KG1 (cell line): ENCODE measurements around the gene CHSY3.
"Not testable (repeated sequence)": the region's sequence is repeated elsewhere in the genome, so short reads cannot be mapped to it uniquely, and the experiment has no call there.

Experiments
- DNase-seq: peaks from one replicate; lab custom pipeline; 2025; lab: John Stamatoyannopoulos, UW

Gene CHSY3

DNA sequence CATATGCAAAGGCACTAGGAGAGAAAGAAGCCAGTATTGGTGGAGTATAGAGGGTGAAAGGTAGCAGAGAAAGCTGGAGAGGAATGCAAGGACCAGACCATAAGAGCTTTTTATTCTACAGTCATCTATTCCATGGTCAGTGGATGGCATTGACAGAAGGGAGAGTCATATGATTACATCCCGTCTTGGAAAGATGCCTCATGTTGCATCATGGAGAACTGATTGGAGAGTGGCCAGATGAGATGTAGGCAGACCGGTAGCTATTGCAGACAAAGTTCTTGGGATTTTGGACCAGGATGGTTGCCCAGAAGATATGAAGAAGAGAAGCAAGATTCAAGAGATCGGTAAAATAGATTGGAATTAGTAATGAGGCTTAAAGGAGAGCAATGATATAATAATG lies 260.7 kb downstream of the CHSY3 start:
- no peak for DNase-seq

DNA sequence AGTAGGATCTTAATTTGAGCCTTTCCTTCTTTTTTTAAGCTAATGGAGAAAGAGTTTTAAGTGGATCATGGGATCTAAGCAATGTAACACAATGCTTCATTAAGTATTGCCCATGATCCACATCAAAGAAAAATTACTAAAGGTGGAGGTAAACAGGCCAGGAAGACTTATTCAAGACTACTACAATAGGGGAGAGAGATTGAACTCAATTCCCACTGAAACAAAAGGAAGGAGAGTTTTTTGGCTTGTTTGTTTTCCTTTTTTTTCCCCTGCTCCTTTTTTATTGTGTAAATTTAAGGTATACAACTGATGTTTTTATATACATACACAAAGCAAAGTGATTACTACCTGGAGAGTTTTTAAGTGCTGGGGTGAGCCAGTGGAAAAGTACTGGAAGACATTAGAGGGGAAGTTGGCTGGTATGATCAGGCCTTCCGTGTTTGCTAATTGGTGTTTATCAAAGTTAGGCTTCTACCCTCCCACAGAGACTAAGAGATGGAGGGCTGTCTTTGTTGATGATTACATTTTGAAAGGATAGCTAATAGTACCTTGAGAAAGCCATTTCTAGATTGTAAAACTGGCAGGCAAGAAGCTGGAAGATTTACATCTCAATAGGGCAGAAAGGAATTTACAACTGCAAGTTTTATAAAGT lies 262.7 kb downstream of the CHSY3 start:
- no peak for DNase-seq

DNA sequence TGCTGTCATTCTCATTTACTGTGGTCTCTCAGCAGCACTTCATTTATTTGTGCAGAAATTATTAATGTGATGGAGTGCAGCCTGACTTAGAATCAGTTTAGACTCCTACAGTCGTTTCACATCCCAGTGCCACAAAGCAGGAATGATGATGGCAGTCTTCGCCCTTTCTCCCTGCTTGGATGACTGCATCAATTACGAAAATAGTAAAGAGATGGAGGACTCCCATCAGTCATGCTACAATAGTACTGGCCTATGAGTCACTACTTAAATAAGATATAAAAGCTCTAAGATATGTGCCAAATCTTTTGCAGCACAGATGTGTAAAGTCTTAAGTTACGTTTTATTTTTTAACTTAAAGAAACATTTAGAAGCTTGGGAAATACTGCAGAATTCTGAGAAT lies 263.9 kb downstream of the CHSY3 start:
- DNase-seq, result no peak

DNA sequence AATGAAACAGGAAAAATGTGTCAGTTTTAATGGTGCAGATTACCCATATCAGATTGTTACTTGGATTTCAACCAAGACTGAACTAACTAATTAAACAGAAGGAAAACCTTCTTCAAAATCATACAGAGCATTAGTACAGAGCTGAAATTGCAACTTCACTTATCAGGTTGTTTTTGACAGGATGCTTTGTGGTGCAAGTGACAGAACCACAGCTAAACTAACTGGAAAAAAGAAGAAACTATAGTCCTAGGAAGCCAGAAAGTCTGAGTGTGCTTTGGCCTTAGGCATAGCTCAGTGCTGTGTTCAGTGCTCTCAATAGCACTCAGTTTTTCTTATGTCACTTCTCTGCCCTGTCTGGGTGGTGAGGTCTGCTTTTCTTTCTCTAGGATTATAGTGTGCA lies 267.4 kb downstream of the CHSY3 start:
- DNase-seq, result no peak

DNA sequence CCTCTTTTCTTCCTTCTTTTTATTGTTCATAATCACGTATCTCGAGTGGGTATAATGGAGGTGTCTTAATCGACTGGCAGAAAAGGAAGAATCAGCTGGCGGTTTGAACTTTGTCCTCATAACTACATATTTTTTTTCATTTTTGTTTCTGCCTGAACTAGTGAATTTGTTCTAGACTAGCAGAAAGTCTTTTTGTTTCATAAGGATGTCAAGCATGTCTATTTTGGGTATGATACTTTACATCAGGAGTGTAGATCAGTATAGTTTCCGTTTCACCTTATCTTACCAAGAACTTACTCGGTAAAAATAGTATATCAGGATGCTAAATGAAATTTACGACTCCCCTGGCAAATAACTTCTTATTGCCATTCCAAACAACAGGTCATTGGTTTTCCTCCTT lies 278.9 kb downstream of the CHSY3 start:
- DNase-seq, result no peak

DNA sequence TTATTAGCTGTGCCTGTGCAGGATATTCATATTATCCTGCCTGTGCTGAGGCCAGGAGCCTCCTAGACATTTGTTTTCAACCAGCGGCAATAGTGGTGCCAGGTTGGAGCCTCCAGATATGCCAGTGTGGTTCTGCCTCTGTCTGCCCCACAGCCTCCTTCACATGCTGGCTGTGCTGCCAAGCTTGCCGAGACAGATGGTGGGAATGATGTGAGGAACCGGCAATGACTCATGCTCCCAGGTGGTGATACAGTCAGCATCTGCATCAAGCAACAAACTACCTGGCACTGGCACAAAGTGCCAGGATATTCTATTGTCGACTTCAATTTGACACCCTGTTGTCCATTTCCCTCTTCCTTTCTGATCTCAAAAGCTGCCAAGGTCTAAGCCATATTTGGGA lies 285.7 kb downstream of the CHSY3 start:
- DNase-seq, result no peak

DNA sequence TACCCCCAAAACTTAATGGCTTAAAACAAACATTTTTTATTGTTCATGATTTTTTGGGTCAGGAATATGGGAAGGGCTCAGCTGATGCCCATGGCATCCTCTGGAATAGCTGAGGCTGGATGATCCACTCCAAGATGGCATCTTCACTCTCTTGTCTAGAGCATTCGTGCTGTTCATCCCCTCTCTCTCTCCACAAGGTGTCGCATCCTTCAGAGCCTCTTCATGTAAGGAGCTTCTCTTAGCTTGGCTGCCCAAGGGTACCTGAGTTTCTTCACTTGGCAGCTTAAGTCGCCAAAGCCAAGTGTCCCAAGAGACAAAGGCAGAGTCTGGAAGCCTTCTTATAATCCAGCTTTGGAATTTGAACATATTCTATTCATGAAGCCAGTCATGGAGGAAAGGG lies 294.7 kb downstream of the CHSY3 start:
- no peak for DNase-seq

DNA sequence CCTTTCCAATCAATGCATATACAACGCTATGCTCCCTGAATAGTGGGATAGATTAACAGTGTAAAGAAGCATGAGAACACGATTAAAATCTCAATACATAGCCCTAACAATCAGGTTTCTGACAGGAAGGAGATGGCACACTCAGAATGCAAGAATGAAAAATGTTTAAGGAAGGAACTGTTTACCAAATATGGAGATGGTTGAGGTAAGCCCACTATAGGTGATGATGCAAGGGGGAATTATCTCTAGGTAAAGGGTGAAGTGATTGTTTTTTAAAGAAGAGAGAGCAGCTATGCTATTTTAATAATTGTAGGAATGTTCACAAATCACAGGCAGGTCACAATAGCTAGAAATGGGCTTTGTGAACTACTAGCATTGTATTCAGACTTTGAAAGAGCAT lies 302.4 kb downstream of the CHSY3 start:
- DNase-seq, result no peak

DNA sequence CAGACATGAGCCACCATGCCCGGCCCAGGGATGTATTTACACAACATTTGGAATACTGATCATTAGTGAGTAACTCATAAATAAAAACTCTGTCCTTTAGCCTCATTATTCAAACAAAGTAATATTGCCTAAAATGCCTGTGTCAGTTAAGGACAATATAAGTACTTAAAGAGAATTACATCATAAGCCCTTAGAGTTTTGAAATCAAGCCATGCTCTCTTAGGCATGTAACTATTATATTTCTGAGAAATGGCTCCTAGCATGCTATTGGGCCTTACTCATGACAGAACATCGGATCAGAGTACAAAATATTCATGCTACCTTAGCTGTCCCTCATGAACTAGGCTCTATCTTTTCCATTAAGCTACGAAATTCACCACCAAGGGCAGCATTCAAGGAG lies 309.3 kb downstream of the CHSY3 start:
- no peak for DNase-seq

DNA sequence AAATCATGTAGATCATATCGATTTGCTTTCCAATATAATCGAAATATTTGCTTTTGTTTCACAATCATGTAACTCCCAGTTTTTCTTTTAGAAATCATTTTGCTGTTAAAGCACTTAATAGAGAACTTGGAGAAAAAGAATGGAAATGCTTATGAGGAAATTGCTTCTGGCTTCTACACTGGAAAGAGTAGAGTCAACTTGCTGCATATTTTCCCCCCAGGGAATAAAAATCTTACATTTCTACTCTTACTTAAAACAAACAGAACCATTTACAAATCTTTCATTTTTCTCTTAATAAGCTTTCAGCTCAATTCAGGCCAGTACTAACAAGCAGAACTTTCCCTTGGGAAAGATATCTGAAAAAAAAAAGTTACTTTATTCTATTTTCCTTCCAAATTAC lies 312.0 kb downstream of the CHSY3 start:
- no peak for DNase-seq

DNA sequence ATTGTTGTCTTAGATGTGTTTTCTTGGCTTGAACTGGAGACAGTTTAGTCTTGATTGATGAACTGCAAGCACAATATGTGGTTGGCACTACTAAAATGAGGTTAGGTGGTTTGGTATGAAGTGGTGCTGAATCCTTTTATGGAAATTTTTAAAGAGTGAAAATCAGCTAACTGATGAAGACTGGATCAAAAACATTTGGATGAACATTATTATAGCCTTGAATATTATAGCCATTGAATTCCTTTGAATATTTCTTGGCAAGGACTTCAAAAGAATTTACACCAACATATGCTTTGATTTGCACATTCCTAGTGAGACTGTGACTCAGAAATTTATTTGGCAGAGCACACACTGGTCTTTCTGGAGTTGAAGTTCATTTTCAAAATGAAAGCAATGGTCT lies 318.3 kb downstream of the CHSY3 start:
- no peak for DNase-seq

DNA sequence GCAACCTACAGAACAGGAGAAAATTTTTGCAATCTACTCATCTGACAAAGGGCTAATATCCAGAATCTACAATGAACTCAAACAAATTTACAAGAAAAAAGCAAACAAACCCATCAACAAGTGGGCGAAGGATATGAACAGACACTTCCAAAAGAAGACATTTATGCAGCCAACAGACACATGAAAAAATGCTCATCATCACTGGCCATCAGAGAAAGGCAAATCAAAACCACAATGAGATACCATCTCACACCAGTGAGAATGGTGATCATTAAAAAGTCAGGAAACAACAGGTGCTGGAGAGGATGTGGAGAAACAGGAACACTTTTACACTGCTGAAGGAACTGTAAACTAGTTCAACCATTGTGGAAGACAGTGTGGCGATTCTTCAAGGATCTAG lies 322.3 kb downstream of the CHSY3 start:
- not testable (repeated sequence) for DNase-seq

DNA sequence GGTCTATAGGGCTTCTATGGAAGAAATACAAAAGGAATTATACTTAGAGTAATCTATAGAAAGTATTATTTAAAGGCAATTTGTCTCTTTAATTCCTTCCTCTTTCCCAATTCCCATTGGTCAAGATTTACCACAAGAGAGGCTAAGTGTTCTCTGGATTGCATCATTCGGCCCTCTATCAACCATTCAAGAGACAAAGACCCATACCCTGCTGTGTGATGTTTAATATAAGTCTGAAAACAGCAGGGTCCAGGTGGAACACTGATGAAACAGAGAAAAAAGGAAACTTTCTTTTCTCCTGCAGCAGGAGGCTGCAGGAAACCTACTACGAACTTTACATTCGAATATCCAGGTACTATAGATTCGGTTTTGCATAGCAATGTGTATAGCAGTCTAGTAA lies 323.4 kb downstream of the CHSY3 start:
- no peak for DNase-seq

DNA sequence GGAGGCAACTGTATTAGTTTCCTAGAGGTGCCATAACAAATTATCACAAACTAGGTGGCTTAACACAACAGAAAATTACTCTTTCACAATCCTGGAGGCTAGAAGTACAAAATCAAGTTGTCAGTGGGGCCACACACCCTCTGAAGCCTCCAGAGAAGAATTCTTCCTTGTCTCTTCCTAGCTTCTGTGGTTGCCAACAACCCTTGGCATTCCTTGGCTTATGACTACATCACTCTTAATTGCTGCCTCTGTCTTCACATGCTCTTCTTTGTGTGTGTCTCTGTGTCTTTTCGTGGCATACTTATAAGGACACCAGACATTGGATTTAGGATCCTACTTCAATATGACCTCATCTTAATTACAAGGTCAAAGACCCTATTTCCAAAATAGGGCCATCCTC lies 327.5 kb downstream of the CHSY3 start:
- DNase-seq, result no peak

DNA sequence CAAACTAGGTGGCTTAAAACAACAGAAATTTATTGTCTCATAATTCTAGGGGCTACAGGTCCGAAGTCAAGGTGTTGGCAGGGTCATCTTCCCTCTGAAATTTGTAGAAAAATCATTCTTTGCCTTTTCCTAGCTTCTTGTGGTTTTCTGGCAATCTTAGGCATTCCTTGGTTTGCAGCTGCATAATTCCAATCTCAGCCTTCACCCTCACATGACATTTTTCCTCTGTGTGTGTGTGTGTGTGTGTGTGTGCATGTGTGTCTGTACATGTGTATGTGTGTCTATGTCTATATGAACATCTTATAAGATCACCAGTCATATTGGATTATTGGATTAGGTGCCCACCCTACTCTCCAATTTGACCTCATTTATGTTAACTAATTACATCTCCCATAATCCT lies 330.6 kb downstream of the CHSY3 start:
- no peak for DNase-seq
